Measurements from ENCODE around the gene NTHL1. TPM values are rescaled to one million over a fixed set of nuclear protein-coding genes. Genes with fewer than 3 reads are reported as not detected.

The NTHL1 gene
- 33.9 and 59.3 TPM in 2 replicates for total RNA-seq (2014; rRNA removed; shearing (Covaris generic))

GRCh38 chr16:2047330-2048115, at the start of gene NTHL1, which contains the start of gene TSC2:
Gene NTHL1 (minus strand): TSS chr16:2047834. CDS start chr16:2047823, 11 bp downstream.
Gene TSC2 (plus strand): TSS chr16:2047985. CDS start chr16:2048616, 631 bp downstream.
- H3K4me3 ChIP-seq = peak within 1 kb of the TSS; percentile 92
- H3K27me3 ChIP-seq (replicated peaks) = no peaks in the 10 kb centered on the region
- H3K4me1 ChIP-seq (replicated peaks) = peaks cover 25% of the 10 kb centered on the region
- H3K9me3 ChIP-seq (replicated peaks) = no peaks in the 10 kb centered on the region
- peak; percentile 92 to 97 for DNase-seq (ENCODE audit: low read depth in 1 of 2, low spot score in 2 of 2)
- no peak within 1 kb of the TSS for H3K27ac ChIP-seq
- H3K36me3 ChIP-seq = peaks cover 40% of the 10 kb centered on the region

GRCh38 chr16:2096853-2097595, 49.4 kb upstream of the NTHL1 start:
- H3K4me3 ChIP-seq = no peak overlapping the region
- H3K36me3 ChIP-seq = peaks cover 57% of the 10 kb centered on the region
- peaks cover 9% of the 10 kb centered on the region for H3K4me1 ChIP-seq (replicated peaks)
- H3K9me3 ChIP-seq (replicated peaks) = no peaks in the 10 kb centered on the region
- no peak overlapping the region for H3K27ac ChIP-seq
- no peaks in the 10 kb centered on the region for H3K27me3 ChIP-seq (replicated peaks)
- no peak for DNase-seq (ENCODE audit: low read depth in 1 of 2, low spot score in 2 of 2)

GRCh38 chr16:2095918-2096582, 48.4 kb upstream of the NTHL1 start:
- H3K36me3 ChIP-seq = peaks cover 61% of the 10 kb centered on the region

GRCh38 chr16:2095315-2095853, 47.8 kb upstream of the NTHL1 start:
- no peak for DNase-seq (ENCODE audit: low read depth in 1 of 2, low spot score in 2 of 2)
- Histone ChIP-seq H3K4me1 (replicated peaks) (peaks cover 9% of the 10 kb centered on the region), H3K4me3 (no peak overlapping the region), H3K9me3 (replicated peaks) (no peaks in the 10 kb centered on the region), H3K27me3 (replicated peaks) (no peaks in the 10 kb centered on the region), H3K36me3 (peaks cover 67% of the 10 kb centered on the region), H3K27ac (peak overlapping the region; percentile 3; the same call in 1 of the 2 replicates)

More at GRCh38 chr16:2095918-2096582, 48.4 kb upstream of the NTHL1 start:
- DNase-seq (ENCODE audit: low read depth in 1 of 2, low spot score in 2 of 2) = no peak
- Histone ChIP-seq H3K27ac (no peak overlapping the region), H3K4me3 (no peak overlapping the region), H3K27me3 (replicated peaks) (no peaks in the 10 kb centered on the region), H3K9me3 (replicated peaks) (no peaks in the 10 kb centered on the region), H3K4me1 (replicated peaks) (peaks cover 9% of the 10 kb centered on the region)

- no peak overlapping the region for H3K4me3 ChIP-seq
- H3K36me3 ChIP-seq = peaks cover 83% of the 10 kb centered on the region
- peaks cover 9% of the 10 kb centered on the region for H3K4me1 ChIP-seq (replicated peaks)
- no peaks in the 10 kb centered on the region for H3K27me3 ChIP-seq (replicated peaks)
- H3K9me3 ChIP-seq (replicated peaks) = no peaks in the 10 kb centered on the region
- no peak overlapping the region for H3K27ac ChIP-seq
- no peak for DNase-seq (ENCODE audit: low read depth in 1 of 2, low spot score in 2 of 2)
These were observed 46.2 kb upstream of the NTHL1 start for GRCh38 chr16:2093793-2094192.

GRCh38 chr16:2092866-2093265, 45.2 kb upstream of the NTHL1 start:
- Histone ChIP-seq H3K4me3 (no peak overlapping the region), H3K36me3 (peaks cover 92% of the 10 kb centered on the region), H3K27me3 (replicated peaks) (no peaks in the 10 kb centered on the region), H3K9me3 (replicated peaks) (no peaks in the 10 kb centered on the region), H3K4me1 (replicated peaks) (peaks cover 9% of the 10 kb centered on the region), H3K27ac (no peak overlapping the region)
- DNase-seq (ENCODE audit: low read depth in 1 of 2, low spot score in 2 of 2) = no peak

- Histone ChIP-seq H3K36me3 (peaks cover 95% of the 10 kb centered on the region), H3K4me1 (replicated peaks) (peaks cover 9% of the 10 kb centered on the region), H3K27ac (no peak overlapping the region), H3K9me3 (replicated peaks) (no peaks in the 10 kb centered on the region), H3K27me3 (replicated peaks) (no peaks in the 10 kb centered on the region), H3K4me3 (no peak overlapping the region)
- DNase-seq (ENCODE audit: low read depth in 1 of 2, low spot score in 2 of 2) = no peak
These were observed 44.6 kb upstream of the NTHL1 start for GRCh38 chr16:2092256-2092620.

GRCh38 chr16:2091547-2092255, 44.1 kb upstream of the NTHL1 start:
- DNase-seq (ENCODE audit: low read depth in 1 of 2, low spot score in 2 of 2) = no peak
- Histone ChIP-seq H3K27me3 (replicated peaks) (no peaks in the 10 kb centered on the region), H3K36me3 (peaks cover 96% of the 10 kb centered on the region), H3K4me1 (replicated peaks) (peaks cover 9% of the 10 kb centered on the region), H3K4me3 (no peak overlapping the region), H3K9me3 (replicated peaks) (no peaks in the 10 kb centered on the region), H3K27ac (no peak overlapping the region)

GRCh38 chr16:2090777-2091546, 43.3 kb upstream of the NTHL1 start:
- DNase-seq (ENCODE audit: low read depth in 1 of 2, low spot score in 2 of 2) = no peak
- Histone ChIP-seq H3K9me3 (replicated peaks) (no peaks in the 10 kb centered on the region), H3K4me1 (replicated peaks) (peaks cover 7% of the 10 kb centered on the region), H3K36me3 (peaks cover 96% of the 10 kb centered on the region), H3K4me3 (no peak overlapping the region), H3K27ac (no peak overlapping the region), H3K27me3 (replicated peaks) (no peaks in the 10 kb centered on the region)

- peaks cover 96% of the 10 kb centered on the region for H3K36me3 ChIP-seq
- DNase-seq (ENCODE audit: low read depth in 1 of 2, low spot score in 2 of 2) = no peak
- H3K4me1 ChIP-seq (replicated peaks) = peaks cover 2% of the 10 kb centered on the region
- no peaks in the 10 kb centered on the region for H3K27me3 ChIP-seq (replicated peaks)
- H3K9me3 ChIP-seq (replicated peaks) = no peaks in the 10 kb centered on the region
- H3K27ac ChIP-seq = no peak overlapping the region
- no peak overlapping the region for H3K4me3 ChIP-seq
These were observed 42.8 kb upstream of the NTHL1 start for GRCh38 chr16:2090481-2090776.

- H3K9me3 ChIP-seq (replicated peaks) = no peaks in the 10 kb centered on the region
- DNase-seq (ENCODE audit: low read depth in 1 of 2, low spot score in 2 of 2) = no peak
- H3K27ac ChIP-seq = no peak overlapping the region
- H3K4me3 ChIP-seq = no peak overlapping the region
- H3K36me3 ChIP-seq = peaks cover 96% of the 10 kb centered on the region
- H3K27me3 ChIP-seq (replicated peaks) = no peaks in the 10 kb centered on the region
- no peaks in the 10 kb centered on the region for H3K4me1 ChIP-seq (replicated peaks)
These were observed 42.3 kb upstream of the NTHL1 start for GRCh38 chr16:2089706-2090480.

GRCh38 chr16:2088759-2089358, 41.2 kb upstream of the NTHL1 start:
- no peak overlapping the region for H3K4me3 ChIP-seq
- no peaks in the 10 kb centered on the region for H3K4me1 ChIP-seq (replicated peaks)
- H3K27me3 ChIP-seq (replicated peaks) = no peaks in the 10 kb centered on the region
- H3K9me3 ChIP-seq (replicated peaks) = no peaks in the 10 kb centered on the region
- H3K27ac ChIP-seq = no peak overlapping the region
- peaks cover 96% of the 10 kb centered on the region for H3K36me3 ChIP-seq
- no peak for DNase-seq (ENCODE audit: low read depth in 1 of 2, low spot score in 2 of 2)

Measured in SJSA1 (cell line).